GM19468 (cell line): ENCODE data around the gene BANP.
"Not testable (repeated sequence)": the region's sequence is repeated elsewhere in the genome, so short reads cannot be mapped to it uniquely, and the experiment has no call there.

Experiments used
- ATAC-seq: cut with Tn5 transposase; IDR thresholded peaks from one replicate; pipeline ENCODE4 v1.9.1; 2021; ENCODE audit warnings: mild to moderate bottlenecking, moderate library complexity, moderate number of reproducible peaks; ENCODE audit not compliant: unreplicated experiment; ENCODE audit errors: extremely low read depth

BANP gene

GRCh38 chr16:88110875-88111494 is 159.8 kb downstream of the BANP start:
- ATAC-seq, result not testable (repeated sequence)

- not testable (repeated sequence) for ATAC-seq
Observed at GRCh38 chr16:88111976-88112375, 160.7 kb downstream of the BANP start.

DNA sequence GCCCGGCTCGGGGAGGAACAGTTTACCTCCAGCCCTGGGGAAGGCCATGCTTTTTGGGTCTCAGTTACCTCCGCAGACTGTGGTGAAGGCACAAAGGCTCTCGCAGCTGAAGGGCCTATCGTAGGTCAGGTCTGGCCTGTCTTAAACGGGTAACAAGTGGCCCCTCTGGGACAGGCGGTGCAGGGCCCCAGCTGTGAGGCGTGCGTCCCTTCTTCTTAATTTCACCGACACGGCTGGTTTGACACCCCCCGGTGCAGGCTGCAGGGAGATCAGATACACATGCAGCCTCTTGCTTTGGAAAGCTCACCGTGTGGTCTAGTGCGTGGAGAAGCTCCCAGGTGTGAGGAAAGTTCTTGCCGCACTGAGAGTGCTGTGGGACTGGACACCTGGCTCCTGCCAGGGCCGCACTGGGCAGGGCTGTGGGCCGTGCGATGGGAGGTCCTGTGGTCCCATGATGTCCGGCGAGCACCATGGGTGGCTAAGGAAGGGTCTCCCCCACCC is 162.4 kb downstream of the BANP start:
- ATAC-seq, result no peak

DNA sequence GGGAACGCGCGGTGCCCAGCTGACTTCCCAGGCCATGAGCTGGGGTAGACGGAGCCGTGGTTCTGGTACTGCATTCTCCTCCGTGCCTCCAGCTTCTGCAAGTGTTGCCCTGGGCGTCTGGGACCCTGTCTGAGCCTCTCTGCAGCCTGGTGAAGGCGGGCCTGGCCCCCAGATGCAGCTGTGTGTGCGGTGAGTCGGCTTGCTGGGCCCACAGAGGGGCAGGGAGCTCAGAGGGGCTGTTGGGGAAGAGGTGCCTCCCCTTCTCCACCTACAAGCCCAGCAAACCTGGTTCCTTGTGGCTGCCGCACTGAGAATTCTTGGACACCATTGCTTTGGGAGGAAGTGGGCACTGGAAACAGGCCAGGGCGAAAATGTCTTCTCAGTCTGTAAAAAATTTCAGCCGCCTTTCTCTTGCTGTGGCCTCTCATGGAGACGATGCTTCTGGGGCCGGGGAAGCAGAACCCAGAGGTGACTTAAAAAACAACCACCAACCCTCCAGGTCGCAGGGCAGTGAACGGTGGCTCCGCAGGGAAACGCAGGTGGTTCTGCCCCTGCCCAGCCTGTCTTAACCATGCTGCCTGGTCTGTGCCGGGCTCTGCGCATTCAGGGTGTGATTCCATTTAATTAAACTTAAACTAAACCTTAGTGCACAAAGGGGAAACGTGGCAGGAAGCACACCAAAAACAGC is 163.5 kb downstream of the BANP start:
- ATAC-seq, result not testable (repeated sequence)

GRCh38 chr16:88116121-88116520 is 164.9 kb downstream of the BANP start:
- no peak for ATAC-seq

GRCh38 chr16:88117476-88117868 is 166.2 kb downstream of the BANP start:
- no peak for ATAC-seq

DNA sequence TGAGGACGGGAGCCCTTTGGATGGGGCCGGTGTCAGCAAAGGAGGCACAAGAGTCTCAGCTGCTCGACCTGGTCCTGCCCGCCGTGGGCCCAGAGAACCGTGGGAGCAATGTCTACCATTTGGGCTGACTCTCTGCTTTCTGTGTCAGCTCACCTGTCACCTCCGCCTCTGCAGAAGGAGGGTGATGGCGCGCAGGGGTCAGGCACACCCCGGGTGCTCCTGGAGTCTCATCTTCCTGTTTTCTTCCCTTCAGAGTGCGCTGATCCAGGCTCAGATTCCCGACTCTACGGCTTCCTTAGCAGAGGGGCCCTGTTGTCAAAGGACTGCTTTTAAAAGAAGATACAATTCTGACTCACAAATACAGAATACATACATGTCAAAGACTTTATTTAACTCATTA is 167.1 kb downstream of the BANP start:
- no peak for ATAC-seq

GRCh38 chr16:88118852-88119741 is 167.9 kb downstream of the BANP start:
- not testable (repeated sequence) for ATAC-seq

GRCh38 chr16:88119881-88120751 is 168.9 kb downstream of the BANP start:
- not testable (repeated sequence) for ATAC-seq

GRCh38 chr16:88120812-88121211 is 169.6 kb downstream of the BANP start:
- ATAC-seq, result no peak

DNA sequence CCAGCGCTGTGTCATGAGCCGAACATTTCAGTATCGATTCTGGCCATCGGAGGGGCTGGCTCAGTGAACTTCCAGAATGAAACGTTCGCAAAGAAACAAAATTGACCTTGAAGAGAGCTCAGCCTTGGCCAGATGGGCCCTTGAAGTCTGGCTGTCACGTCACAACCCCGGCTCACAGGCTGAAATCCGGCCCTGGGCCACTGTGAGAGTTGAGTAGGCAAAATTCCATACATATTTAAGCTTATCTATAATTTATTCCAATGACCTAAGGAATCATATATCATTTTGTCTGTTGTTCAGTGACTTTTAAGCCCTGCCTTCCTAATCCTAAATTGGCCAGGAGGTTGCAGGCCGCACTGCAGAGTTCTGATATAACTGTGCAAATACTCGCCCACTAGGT is 170.2 kb downstream of the BANP start:
- not testable (repeated sequence) for ATAC-seq

DNA sequence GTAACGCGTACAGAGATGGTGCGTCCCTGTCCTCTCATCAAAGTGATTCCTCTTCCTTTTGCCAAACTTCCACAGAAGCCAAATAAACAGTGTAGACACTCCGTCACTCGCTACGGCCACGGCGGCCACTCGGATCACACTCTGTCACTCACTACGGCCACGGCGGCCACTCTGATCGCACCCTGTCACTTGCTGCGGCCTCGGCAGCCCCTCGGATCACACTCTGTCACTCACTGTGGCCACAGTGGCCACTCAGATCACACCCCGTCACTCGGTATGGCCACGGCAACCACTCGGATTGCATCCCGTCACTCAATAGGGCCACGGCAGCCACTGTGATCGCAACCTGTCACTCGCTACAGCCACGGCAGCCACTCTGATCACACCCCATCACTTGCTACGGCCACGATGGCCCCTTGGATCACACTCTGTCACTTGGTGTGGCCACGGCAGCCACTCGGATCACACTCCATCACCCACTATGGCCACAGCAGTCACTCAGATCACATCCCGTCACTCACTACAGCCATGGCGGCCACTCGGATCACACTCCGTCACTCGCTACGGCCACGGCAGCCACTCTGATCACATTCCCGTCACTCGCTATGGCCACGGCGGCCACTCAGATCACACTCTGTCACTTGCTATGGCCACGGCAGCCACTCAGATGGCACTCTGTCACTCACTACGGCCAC is 170.8 kb downstream of the BANP start:
- no peak for ATAC-seq
